ENCODE measurements around the gene VPS51.

- no peak for TF ChIP-seq CTCF (IDR thresholded peaks at IDR 0.05)
- no peak for TF ChIP-seq POLR2AphosphoS5 (IDR thresholded peaks at IDR 0.05)
Observed at GRCh38 chr11:65116370-65117205, 20.6 kb downstream of the VPS51 start.

Measured in suprapubic skin (tissue), 3 donors.